ENCODE measurements around the gene INPP4A.

DNA sequence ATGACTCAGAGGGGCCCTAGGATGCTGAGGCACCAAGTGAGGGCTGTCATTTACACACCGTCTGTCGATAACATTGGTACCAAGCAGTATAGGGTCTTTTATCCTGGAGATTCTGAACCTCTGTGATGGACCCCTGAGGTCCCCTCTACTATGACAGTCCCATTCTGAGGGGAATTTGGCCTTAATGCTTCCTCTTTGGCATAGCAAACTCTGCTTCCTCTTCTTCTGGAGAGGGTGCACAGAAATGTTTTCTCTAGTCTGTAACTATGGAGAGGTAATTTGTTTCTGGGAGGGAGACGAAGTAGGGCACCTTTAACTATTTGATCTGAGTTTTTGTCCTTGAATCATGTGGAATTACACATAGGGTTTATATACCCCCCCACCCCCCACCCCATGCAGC is 44.8 kb downstream of the INPP4A start:
- TF ChIP-seq POLR2AphosphoS5 (IDR thresholded peaks at IDR 0.05) = no peak
- TF ChIP-seq, protein P1, sequence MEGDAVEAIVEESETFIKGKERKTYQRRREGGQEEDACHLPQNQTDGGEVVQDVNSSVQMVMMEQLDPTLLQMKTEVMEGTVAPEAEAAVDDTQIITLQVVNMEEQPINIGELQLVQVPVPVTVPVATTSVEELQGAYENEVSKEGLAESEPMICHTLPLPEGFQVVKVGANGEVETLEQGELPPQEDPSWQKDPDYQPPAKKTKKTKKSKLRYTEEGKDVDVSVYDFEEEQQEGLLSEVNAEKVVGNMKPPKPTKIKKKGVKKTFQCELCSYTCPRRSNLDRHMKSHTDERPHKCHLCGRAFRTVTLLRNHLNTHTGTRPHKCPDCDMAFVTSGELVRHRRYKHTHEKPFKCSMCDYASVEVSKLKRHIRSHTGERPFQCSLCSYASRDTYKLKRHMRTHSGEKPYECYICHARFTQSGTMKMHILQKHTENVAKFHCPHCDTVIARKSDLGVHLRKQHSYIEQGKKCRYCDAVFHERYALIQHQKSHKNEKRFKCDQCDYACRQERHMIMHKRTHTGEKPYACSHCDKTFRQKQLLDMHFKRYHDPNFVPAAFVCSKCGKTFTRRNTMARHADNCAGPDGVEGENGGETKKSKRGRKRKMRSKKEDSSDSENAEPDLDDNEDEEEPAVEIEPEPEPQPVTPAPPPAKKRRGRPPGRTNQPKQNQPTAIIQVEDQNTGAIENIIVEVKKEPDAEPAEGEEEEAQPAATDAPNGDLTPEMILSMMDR (IDR thresholded peaks at IDR 0.05) = no peak
- no peak for TF ChIP-seq EP300 (IDR thresholded peaks at IDR 0.05; ENCODE audit: low read depth)
- TF ChIP-seq POLR2A (IDR thresholded peaks at IDR 0.05) = no peak
